MM.1S (cell line): ENCODE data around the gene SGSH.
"Not testable (repeated sequence)": the region's sequence is repeated elsewhere in the genome, so short reads cannot be mapped to it uniquely, and the experiment has no call there.

Experiments used
- DNase-seq: peaks from one replicate; pipeline ENCODE4 v3.0.0-alpha.2; 2015
- H2AFZ ChIP-seq: fragments of 300-600 bp; sonication (generic); 2 replicates; pipeline ENCODE4 v1.6.0; 2016; ENCODE audit warnings: antibody characterized with exemption, low read length
- H3F3A ChIP-seq: fragments of 300-600 bp; sonication (generic); 2 replicates; pipeline ENCODE4 v1.6.1; 2016; ENCODE audit warnings: mild to moderate bottlenecking, antibody characterized with exemption, low read length, moderate library complexity, mixed read lengths; ENCODE audit not compliant: insufficient read depth
- H3K27ac ChIP-seq: fragments of 300-600 bp; sonication (generic); 2 replicates; pipeline ENCODE4 v1.5.1; 2016; ENCODE audit warnings: mild to moderate bottlenecking, low read length
- H3K27me3 ChIP-seq: fragments of 300-600 bp; sonication (generic); replicated peaks from 2 replicates; pipeline ENCODE4 v1.6.0; 2016; ENCODE audit warnings: low read length; ENCODE audit not compliant: insufficient read depth
- H3K36me3 ChIP-seq: fragments of 300-600 bp; sonication (generic); replicated peaks from 2 replicates; pipeline ENCODE4 v1.6.1; 2016; ENCODE audit warnings: mild to moderate bottlenecking, low read length, mixed read lengths; ENCODE audit not compliant: insufficient read depth
- H3K4me1 ChIP-seq: fragments of 300-600 bp; sonication (generic); 2 replicates; pipeline ENCODE4 v1.6.1; 2016; ENCODE audit warnings: low read length, mixed read lengths
- H3K4me2 ChIP-seq: fragments of 300-600 bp; sonication (generic); 2 replicates; pipeline ENCODE4 v1.6.0; 2016; ENCODE audit warnings: low read depth, low read length
- H3K4me3 ChIP-seq: fragments of 300-600 bp; sonication (generic); 2 replicates; pipeline ENCODE4 v1.5.1; 2016; ENCODE audit warnings: low read length, mixed read lengths
- H3K79me2 ChIP-seq: fragments of 300-600 bp; sonication (generic); 2 replicates; pipeline ENCODE4 v1.6.1; 2016; ENCODE audit warnings: mixed run types, low read length, mixed read lengths
- H3K9ac ChIP-seq: fragments of 300-600 bp; sonication (generic); 2 replicates; pipeline ENCODE4 v1.6.1; 2016; ENCODE audit warnings: low read length, mixed read lengths
- H3K9me2 ChIP-seq: fragments of 300-600 bp; sonication (generic); replicated peaks from 2 replicates; pipeline ENCODE4 v1.6.1; 2016; ENCODE audit warnings: mild to moderate bottlenecking, low read length, mixed read lengths; ENCODE audit not compliant: insufficient read depth
- H3K9me3 ChIP-seq: fragments of 300-600 bp; sonication (generic); replicated peaks from 2 replicates; pipeline ENCODE4 v1.6.1; 2016; ENCODE audit warnings: mild to moderate bottlenecking, low read length, mixed read lengths; ENCODE audit not compliant: insufficient read depth
- H4K20me1 ChIP-seq: fragments of 300-600 bp; sonication (generic); 2 replicates; pipeline ENCODE4 v1.6.1; 2016; ENCODE audit warnings: mild to moderate bottlenecking, low read length, moderate library complexity, mixed read lengths; ENCODE audit not compliant: insufficient read depth
- EZH2 ChIP-seq: fragments of 300-600 bp; sonication (generic); optimal IDR thresholded peaks from 2 replicates; pipeline ENCODE3; 2017; ENCODE audit warnings: low read depth, mild to moderate bottlenecking, antibody characterized with exemption, low read length, mixed read lengths
- EZH2phosphoT487 ChIP-seq: fragments of 300-600 bp; sonication (generic); IDR thresholded peaks from 2 replicates; pipeline ENCODE4 v1.6.1; 2018; ENCODE audit warnings: antibody characterized with exemption, low read length
- TF ChIP-seq, protein P1 (sequence below): fragments of 300-600 bp; sonication (generic); IDR thresholded peaks from 2 replicates; pipeline ENCODE4 v1.5.1; 2016; ENCODE audit warnings: antibody characterized with exemption, low read length, mixed read lengths

Gene SGSH

DNA sequence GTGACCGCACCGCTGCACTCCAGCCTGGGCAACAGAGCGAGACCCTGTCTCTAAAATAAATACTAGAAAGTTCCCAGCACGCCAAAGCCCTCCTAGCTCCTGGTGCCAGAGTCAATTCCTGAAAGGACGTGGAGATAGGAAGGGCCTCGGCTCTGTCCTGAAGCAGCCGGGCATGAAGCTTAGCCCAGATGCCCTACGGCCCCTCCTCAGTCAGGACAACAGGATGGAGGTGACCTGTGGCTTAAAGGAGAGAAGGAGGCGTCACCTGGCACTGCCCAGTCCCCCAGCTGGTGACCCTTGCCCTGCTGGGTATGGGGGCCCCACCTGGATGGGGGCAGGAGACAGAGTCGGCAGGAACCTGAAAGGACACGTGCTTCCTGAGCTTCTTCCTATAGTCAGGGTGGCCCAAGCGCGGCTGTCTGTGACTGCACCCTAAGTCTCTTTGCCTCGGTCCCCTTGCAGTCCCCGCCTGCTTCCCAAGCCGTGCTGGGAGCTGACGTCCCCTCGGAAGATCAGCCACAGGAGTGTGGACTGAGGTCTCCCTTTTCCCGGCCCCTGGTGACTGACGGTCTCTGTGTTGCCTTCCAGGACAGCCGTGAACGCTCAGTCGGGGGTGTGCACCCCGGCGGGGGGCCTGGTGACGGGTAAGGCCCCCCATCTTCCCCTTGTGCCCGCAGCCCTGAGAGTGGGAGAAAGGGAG lies 25.6 kb upstream of the SGSH start:
- Histone ChIP-seq H3K9me3 (no peaks in the 10 kb centered on the region), H3K9me2 (no peaks in the 10 kb centered on the region), H3K4me2 (no peak overlapping the region), H3K4me3 (no peak overlapping the region), H3K36me3 (no peaks in the 10 kb centered on the region), H3K79me2 (no peaks in the 10 kb centered on the region), H3K27me3 (no peaks in the 10 kb centered on the region), H4K20me1 (no peaks in the 10 kb centered on the region), H3K9ac (no peak overlapping the region), H3K27ac (no peak overlapping the region), H2AFZ (no peak overlapping the region), H3K4me1 (no peaks in the 10 kb centered on the region), H3F3A (no peaks in the 10 kb centered on the region)
- DNase-seq = no peak
- TF ChIP-seq EZH2 = no peak
- TF ChIP-seq, protein P1, sequence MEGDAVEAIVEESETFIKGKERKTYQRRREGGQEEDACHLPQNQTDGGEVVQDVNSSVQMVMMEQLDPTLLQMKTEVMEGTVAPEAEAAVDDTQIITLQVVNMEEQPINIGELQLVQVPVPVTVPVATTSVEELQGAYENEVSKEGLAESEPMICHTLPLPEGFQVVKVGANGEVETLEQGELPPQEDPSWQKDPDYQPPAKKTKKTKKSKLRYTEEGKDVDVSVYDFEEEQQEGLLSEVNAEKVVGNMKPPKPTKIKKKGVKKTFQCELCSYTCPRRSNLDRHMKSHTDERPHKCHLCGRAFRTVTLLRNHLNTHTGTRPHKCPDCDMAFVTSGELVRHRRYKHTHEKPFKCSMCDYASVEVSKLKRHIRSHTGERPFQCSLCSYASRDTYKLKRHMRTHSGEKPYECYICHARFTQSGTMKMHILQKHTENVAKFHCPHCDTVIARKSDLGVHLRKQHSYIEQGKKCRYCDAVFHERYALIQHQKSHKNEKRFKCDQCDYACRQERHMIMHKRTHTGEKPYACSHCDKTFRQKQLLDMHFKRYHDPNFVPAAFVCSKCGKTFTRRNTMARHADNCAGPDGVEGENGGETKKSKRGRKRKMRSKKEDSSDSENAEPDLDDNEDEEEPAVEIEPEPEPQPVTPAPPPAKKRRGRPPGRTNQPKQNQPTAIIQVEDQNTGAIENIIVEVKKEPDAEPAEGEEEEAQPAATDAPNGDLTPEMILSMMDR = no peak
- no peak for TF ChIP-seq EZH2phosphoT487

DNA sequence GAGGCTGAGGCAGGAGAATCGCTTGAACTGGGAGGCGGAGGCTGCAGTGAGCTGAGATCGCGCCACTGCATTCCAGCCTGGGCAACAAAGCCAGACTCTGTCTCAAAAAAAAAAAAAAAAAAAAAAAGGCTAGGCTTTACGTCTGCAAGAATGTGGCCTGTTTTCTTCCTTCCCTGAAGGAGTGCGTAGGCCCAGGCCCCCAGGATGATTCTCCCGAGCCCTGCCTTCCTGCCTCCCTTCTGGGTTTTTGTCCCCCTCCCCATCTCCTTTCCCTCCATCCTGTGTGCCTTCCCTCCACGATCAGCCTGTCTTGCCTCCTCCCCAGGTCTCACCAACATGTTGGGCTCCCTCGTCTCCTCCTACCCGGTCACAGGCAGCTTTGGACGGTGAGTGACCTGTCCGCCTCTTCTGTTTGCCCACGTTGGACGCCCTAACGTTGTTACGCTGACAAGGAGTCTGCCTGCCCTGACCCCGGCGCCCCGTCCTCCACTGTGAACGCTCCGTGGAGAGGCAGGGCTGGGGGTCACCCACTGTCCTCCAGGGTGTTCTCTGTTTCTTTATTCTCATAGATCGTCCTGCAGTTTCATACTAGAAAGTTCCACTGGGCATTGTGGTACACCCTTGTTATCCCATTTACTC lies 24.9 kb upstream of the SGSH start:
- Histone ChIP-seq H3K4me3 (no peak overlapping the region), H3K27me3 (no peaks in the 10 kb centered on the region), H3K9ac (no peak overlapping the region), H2AFZ (no peak overlapping the region), H4K20me1 (no peaks in the 10 kb centered on the region), H3K4me2 (no peak overlapping the region), H3K79me2 (no peaks in the 10 kb centered on the region), H3K4me1 (no peaks in the 10 kb centered on the region), H3K9me2 (no peaks in the 10 kb centered on the region), H3K27ac (no peak overlapping the region), H3K36me3 (no peaks in the 10 kb centered on the region), H3K9me3 (no peaks in the 10 kb centered on the region), H3F3A (no peaks in the 10 kb centered on the region)
- DNase-seq = no peak
- TF ChIP-seq, protein P1 = no peak
- no peak for TF ChIP-seq EZH2phosphoT487
- no peak for TF ChIP-seq EZH2

DNA sequence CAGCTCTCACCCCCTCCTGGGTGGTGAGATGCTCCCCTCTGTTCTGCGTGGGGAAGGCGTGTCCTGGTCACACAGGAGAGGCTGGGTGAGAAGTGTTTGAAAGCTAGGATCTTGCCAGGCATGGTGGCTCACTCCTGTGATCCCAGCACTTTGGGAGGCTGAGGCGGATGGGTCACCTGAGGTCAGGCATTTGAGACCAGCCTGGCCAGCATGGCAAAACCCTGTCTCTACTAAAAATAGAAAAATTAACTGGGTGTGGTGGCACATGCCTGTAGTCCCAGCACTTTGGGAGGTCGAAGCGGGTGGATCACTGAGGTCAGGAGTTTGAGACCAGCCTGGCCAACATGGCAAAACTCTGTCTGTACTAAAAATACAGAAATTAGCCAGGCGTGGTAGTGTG lies 24.3 kb upstream of the SGSH start:
- not testable (repeated sequence) for H3K4me1 ChIP-seq, H3K9ac ChIP-seq, H3K9me3 ChIP-seq, H3K27me3 ChIP-seq, H3K9me2 ChIP-seq, H3K27ac ChIP-seq, H2AFZ ChIP-seq, H4K20me1 ChIP-seq, H3K36me3 ChIP-seq, H3K4me3 ChIP-seq, DNase-seq, H3F3A ChIP-seq, H3K79me2 ChIP-seq, H3K4me2 ChIP-seq
